ENCODE measurements around the gene HIP1R. TPM values are rescaled to one million over a fixed set of nuclear protein-coding genes. Genes with fewer than 3 reads are reported as not detected.

The HIP1R gene
- total and polyA plus RNA-seq, 8 donors, result 23.7 to 36.7 (median 30.4) TPM

- peaks cover 0 to 32% of the 10 kb centered on the region in 2 donors for H3K4me1 ChIP-seq
- ATAC-seq (no peak), DNase-seq (no peak)
- H3K36me3 ChIP-seq, result peaks cover 0 to 58% of the 10 kb centered on the region in 2 donors
- H3K27ac ChIP-seq, result no peak overlapping the region
- no peak for TF ChIP-seq CTCF (IDR thresholded peaks at IDR 0.05)
- H3K27me3 ChIP-seq, result no peaks in the 10 kb centered on the region
- no peaks in the 10 kb centered on the region for H3K9me3 ChIP-seq
- intact Hi-C loops (cut with DNase I), result loop anchor here (5.0 kb wide), 1 partner anchor 94 kb away; no protein-coding TSS in a partner anchor
- no peak overlapping the region for H3K4me3 ChIP-seq
These were observed 23.5 kb downstream of the HIP1R start for GRCh38 chr12:122858591-122859302.

- intact Hi-C loops (cut with DNase I), result loop anchor here (5.0 kb wide), 1 partner anchor 93 kb away; no protein-coding TSS in a partner anchor
- ATAC-seq (no peak), DNase-seq (no peak)
- H3K27ac ChIP-seq, result no peak overlapping the region
- no peaks in the 10 kb centered on the region for H3K9me3 ChIP-seq
- TF ChIP-seq CTCF (IDR thresholded peaks at IDR 0.05), result no peak
- H3K36me3 ChIP-seq, result peaks cover 0 to 60% of the 10 kb centered on the region in 2 donors
- no peak overlapping the region for H3K4me3 ChIP-seq
- no peaks in the 10 kb centered on the region for H3K27me3 ChIP-seq
- peaks cover 0 to 33% of the 10 kb centered on the region in 2 donors for H3K4me1 ChIP-seq
These were observed 24.2 kb downstream of the HIP1R start for GRCh38 chr12:122859303-122860039.

- Histone ChIP-seq H3K4me1 (peaks cover 0 to 33% of the 10 kb centered on the region in 2 donors), H3K27me3 (no peaks in the 10 kb centered on the region), H3K4me3 (no peak overlapping the region), H3K36me3 (peaks cover 0 to 60% of the 10 kb centered on the region in 2 donors), H3K27ac (no peak overlapping the region), H3K9me3 (no peaks in the 10 kb centered on the region)
- TF ChIP-seq CTCF (IDR thresholded peaks at IDR 0.05), result peak; percentile 92
- DNase-seq, result peak; percentile 71 to 95 (median 86)
- peak; percentile 69 for ATAC-seq
- intact Hi-C loops (cut with DNase I), result no loop called here
These were observed 25.0 kb downstream of the HIP1R start for GRCh38 chr12:122860040-122860853.

GRCh38 chr12:122860854-122861586, 25.8 kb downstream of the HIP1R start:
- Histone ChIP-seq H3K27me3 (no peaks in the 10 kb centered on the region), H3K36me3 (peaks cover 0 to 60% of the 10 kb centered on the region in 2 donors), H3K9me3 (no peaks in the 10 kb centered on the region), H3K27ac (no peak overlapping the region), H3K4me1 (peaks cover 0 to 33% of the 10 kb centered on the region in 2 donors), H3K4me3 (no peak overlapping the region)
- no peak for ATAC-seq
- intact Hi-C loops (cut with DNase I), result no loop called here
- TF ChIP-seq CTCF (IDR thresholded peaks at IDR 0.05), result no peak
- DNase-seq, result peak in 1 of 4 donors; percentile 30

Measured in left lung (tissue), 10 donors.